H1 (cell line): ENCODE data around the gene CTAGE4. TPM values are rescaled to one million over a fixed set of nuclear protein-coding genes. Genes with fewer than 3 reads are reported as not detected.

ENCODE experiments used
- CTCF ChIA-PET: fragments of 300-600 bp; sonication (Branson Sonifier 250); formaldehyde crosslinking; loops from one replicate; lab custom pipeline; 2021; ENCODE audit not compliant: partially characterized antibody; lab: Charles Lee
- POLR2A ChIA-PET: fragments of 300-600 bp; sonication (Branson Sonifier 250); formaldehyde crosslinking; loops from one replicate; lab custom pipeline; 2021; ENCODE audit warnings: inconsistent platforms; ENCODE audit not compliant: partially characterized antibody; lab: Charles Lee
- DNase-seq, 2 experiments: peaks; one replicate each; pipeline versions ENCODE4 v3.0.0 to v3.0.0-alpha.2; 2010 to 2022; ENCODE audit warnings: low spot score in 2 of 2, low read depth in 1 of 2, mixed read lengths in 1 of 2
- FAIRE-seq: peaks from 2 replicates; lab custom pipeline; 2011; peaks lifted over from hg19 to GRCh38; lab: Jason Lieb, UNC
- H2AFZ ChIP-seq: 2 replicates; pipeline ENCODE4 v1.8.1; 2012; ENCODE audit warnings: low read length, inconsistent platforms
- H2AK5ac ChIP-seq: 2 replicates; pipeline ENCODE4 v1.6.1; 2013; ENCODE audit warnings: low read depth, low read length
- H2BK120ac ChIP-seq: replicated peaks from 2 replicates; pipeline ENCODE3; 2013; ENCODE audit warnings: low read depth, low read length, inconsistent platforms
- H2BK12ac ChIP-seq: 2 replicates; pipeline ENCODE4 v1.6.1; 2013; ENCODE audit warnings: low read depth, low read length
- H2BK15ac ChIP-seq: 2 replicates; pipeline ENCODE4 v1.6.1; 2013; ENCODE audit warnings: low read length
- H2BK20ac ChIP-seq: 2 replicates; pipeline ENCODE4 v1.6.1; 2013; ENCODE audit warnings: low read length
- H2BK5ac ChIP-seq: 2 replicates; pipeline ENCODE4 v1.6.1; 2013; ENCODE audit warnings: low read depth, low read length
- H3K14ac ChIP-seq: 2 replicates; pipeline ENCODE4 v1.6.1; 2013; ENCODE audit warnings: inconsistent platforms; ENCODE audit not compliant: insufficient read length
- H3K18ac ChIP-seq: 2 replicates; pipeline ENCODE4 v1.6.1; 2013; ENCODE audit warnings: low read length; ENCODE audit errors: extremely low read depth
- H3K23ac ChIP-seq: 2 replicates; pipeline ENCODE4 v1.6.1; 2013; ENCODE audit warnings: inconsistent platforms; ENCODE audit not compliant: insufficient read length
- H3K23me2 ChIP-seq: 2 replicates; pipeline ENCODE4 v1.6.1; 2013; ENCODE audit warnings: low read depth, low read length
- H3K27ac ChIP-seq: 2 replicates; pipeline ENCODE4 v1.6.1; 2011; ENCODE audit warnings: low read depth, low read length, inconsistent platforms
- H3K27me3 ChIP-seq, 4 experiments: replicated peaks in 1 of 4; 1 replicate in 1 of 4; 2 replicates in 3 of 4; pipeline versions ENCODE4 v1.6.1 to v1.8.1; 2011 to 2013; ENCODE audit warnings: low read length in 3 of 4, mild to moderate bottlenecking in 3 of 4, inconsistent platforms in 2 of 4, mixed read lengths in 2 of 4, moderate library complexity in 1 of 4; ENCODE audit not compliant: control insufficient read depth in 3 of 4, insufficient read depth in 3 of 4; ENCODE audit errors: extremely low read depth in 1 of 4
- H3K36me3 ChIP-seq, 4 experiments: 2 replicates each; pipeline versions ENCODE4 v1.6.1 to v1.8.1; 2011 to 2013; ENCODE audit warnings: mild to moderate bottlenecking in 4 of 4, low read length in 3 of 4, moderate library complexity in 2 of 4, control low read depth in 1 of 4, inconsistent platforms in 1 of 4; ENCODE audit not compliant: insufficient read depth in 4 of 4, control insufficient read depth in 2 of 4
- H3K4ac ChIP-seq: replicated peaks from 2 replicates; pipeline ENCODE3; 2013; ENCODE audit warnings: low read length, low read depth, mixed read lengths, inconsistent platforms; ENCODE audit not compliant: insufficient read length
- H3K4me1 ChIP-seq, 4 experiments: replicated peaks in 1 of 4; 1 replicate in 1 of 4; 2 replicates in 3 of 4; pipeline versions ENCODE4 v1.6.1 to v1.8.1; 2011 to 2013; ENCODE audit warnings: low read length in 3 of 4, inconsistent platforms in 2 of 4, mixed read lengths in 1 of 4; ENCODE audit not compliant: insufficient read depth in 4 of 4, control insufficient read depth in 3 of 4
- H3K4me2 ChIP-seq, 2 experiments: 2 replicates each; pipeline versions ENCODE4 v1.6.1 to v1.8.1; 2011 to 2013; ENCODE audit warnings: low read depth in 2 of 2, low read length in 2 of 2, control low read depth in 1 of 2, inconsistent platforms in 1 of 2, mild to moderate bottlenecking in 1 of 2; ENCODE audit not compliant: insufficient read depth in 1 of 2
- H3K4me3 ChIP-seq, 4 experiments: fragments of 200-600, 300-600 bp in 1 of 4; sonication (generic), shearing (Covaris generic), sonication (Bioruptor Twin) in 1 of 4; 2 replicates each; pipeline versions ENCODE4 v1.5.1 to v1.8.1; 2011 to 2016; ENCODE audit warnings: low read length in 4 of 4, low read depth in 3 of 4, control low read depth in 2 of 4, inconsistent platforms in 2 of 4, mild to moderate bottlenecking in 2 of 4, mixed read lengths in 1 of 4, moderate library complexity in 1 of 4; ENCODE audit not compliant: insufficient read depth in 2 of 4; ENCODE audit errors: extremely low read depth in 1 of 4
- H3K56ac ChIP-seq: replicated peaks from 2 replicates; pipeline ENCODE3; 2013; ENCODE audit warnings: low read depth, mild to moderate bottlenecking, mixed read lengths, low read length, inconsistent platforms; ENCODE audit not compliant: insufficient read length
- H3K79me1 ChIP-seq: 2 replicates; pipeline ENCODE4 v1.6.1; 2013; ENCODE audit warnings: low read depth, low read length, control low read depth
- H3K79me2 ChIP-seq, 2 experiments: 2 replicates each; pipeline versions ENCODE4 v1.6.1 to v1.8.1; 2012 to 2013; ENCODE audit warnings: low read length in 2 of 2, mild to moderate bottlenecking in 2 of 2, inconsistent platforms in 1 of 2; ENCODE audit not compliant: insufficient read depth in 2 of 2, control insufficient read depth in 1 of 2
- H3K9ac ChIP-seq, 4 experiments: replicated peaks in 1 of 4; 1 replicate in 1 of 4; 2 replicates in 3 of 4; pipeline versions ENCODE4 v1.6.1 to v1.8.1; 2011 to 2013; ENCODE audit warnings: low read depth in 3 of 4, low read length in 3 of 4, control low read depth in 2 of 4, mild to moderate bottlenecking in 2 of 4, moderate library complexity in 2 of 4, inconsistent platforms in 1 of 4; ENCODE audit errors: extremely low read depth in 1 of 4
- H3K9me3 ChIP-seq, 2 experiments: 2 replicates each; pipeline versions ENCODE4 v1.6.1 to v1.8.1; 2012 to 2013; ENCODE audit warnings: mild to moderate bottlenecking in 2 of 2, moderate library complexity in 2 of 2, control low read depth in 1 of 2, inconsistent platforms in 1 of 2, low read depth in 1 of 2, low read length in 1 of 2, mixed read lengths in 1 of 2; ENCODE audit not compliant: insufficient read depth in 2 of 2
- H4K20me1 ChIP-seq, 2 experiments: replicated peaks in 1 of 2; 2 replicates each; pipeline versions ENCODE3 to v1.8.1; 2011 to 2013; ENCODE audit warnings: inconsistent platforms in 2 of 2, low read length in 2 of 2, mild to moderate bottlenecking in 1 of 2; ENCODE audit not compliant: insufficient read depth in 2 of 2, control insufficient read depth in 1 of 2
- H4K5ac ChIP-seq: 2 replicates; pipeline ENCODE4 v1.6.1; 2013; ENCODE audit warnings: low read length, low read depth, mixed read lengths, inconsistent platforms; ENCODE audit not compliant: insufficient read length
- H4K8ac ChIP-seq: 2 replicates; pipeline ENCODE4 v1.8.0; 2013; ENCODE audit warnings: mild to moderate bottlenecking, moderate library complexity, low read length, inconsistent platforms; ENCODE audit not compliant: insufficient read depth; ENCODE audit errors: extremely low read depth
- H4K91ac ChIP-seq: replicated peaks from 2 replicates; pipeline ENCODE3; 2013; ENCODE audit warnings: low read length, mixed read lengths, inconsistent platforms; ENCODE audit not compliant: insufficient read length
- CHD1 ChIP-seq: IDR thresholded peaks from 2 replicates; pipeline ENCODE4 v1.6.1; 2012; ENCODE audit warnings: low read depth, low read length, improper control_type of control experiment
- EZH2 ChIP-seq: fragments of 200-600 bp; sonication (generic); IDR thresholded peaks from 2 replicates; pipeline ENCODE4 v1.7.1; 2012; ENCODE audit warnings: low read depth, mild to moderate bottlenecking, moderate library complexity, low read length, inconsistent platforms; ENCODE audit not compliant: severe bottlenecking
- GTF2F1 ChIP-seq: IDR thresholded peaks from 2 replicates; pipeline ENCODE4 v1.6.1; 2012; ENCODE audit warnings: low read depth, low read length, improper control_type of control experiment, borderline replicate concordance
- HDAC2 ChIP-seq, 2 experiments: fragments of 300-600 bp in 1 of 2; sonication (generic) in 1 of 2; IDR thresholded peaks; 2 replicates each; pipeline ENCODE4 v1.6.1; 2011 to 2012; ENCODE audit warnings: low read depth in 2 of 2, low read length in 2 of 2, mild to moderate bottlenecking in 2 of 2, moderate library complexity in 2 of 2, borderline replicate concordance in 1 of 2, inconsistent platforms in 1 of 2
- HDAC6 ChIP-seq: IDR thresholded peaks from one replicate; pipeline ENCODE4 v1.7.1; 2012; ENCODE audit warnings: low read depth, mild to moderate bottlenecking, inconsistent platforms, low read length, moderate library complexity
- KDM5A ChIP-seq: fragments of 200-600 bp; IDR thresholded peaks from 2 replicates; pipeline ENCODE4 v1.7.1; 2012; ENCODE audit warnings: mild to moderate bottlenecking, low read length, inconsistent platforms, mixed read lengths
- MAX ChIP-seq: IDR thresholded peaks from 2 replicates; pipeline ENCODE4 v1.6.1; 2012; ENCODE audit warnings: inconsistent platforms
- NANOG ChIP-seq: IDR thresholded peaks from 2 replicates; pipeline ENCODE4 v1.6.1; 2011; ENCODE audit warnings: low read length, low read depth, mild to moderate bottlenecking, inconsistent platforms; ENCODE audit not compliant: insufficient read depth, poor library complexity, severe bottlenecking
- POLR2A ChIP-seq, 2 experiments: IDR thresholded peaks; 1 replicate in 1 of 2; 2 replicates in 1 of 2; pipeline ENCODE4 v1.6.1; 2011; ENCODE audit warnings: low read depth in 2 of 2, low read length in 2 of 2, mild to moderate bottlenecking in 2 of 2; ENCODE audit errors: control extremely low read depth in 1 of 2
- SIX5 ChIP-seq: IDR thresholded peaks from 2 replicates; pipeline ENCODE4 v1.6.1; 2011; ENCODE audit warnings: mild to moderate bottlenecking, low read depth, low read length
- WGBS, 2 experiments: shearing (Covaris generic) in 1 of 2; methylation state at CpG; one replicate each; pipeline versions ENCODE4 v1.1.6 to v1.1.7; 2013 to 2015; ENCODE audit warnings: low lambda C conversion rate in 2 of 2, mixed read lengths in 2 of 2, inconsistent platforms in 1 of 2, low coverage in 1 of 2, missing lambda C conversion rate in 1 of 2; ENCODE audit not compliant: insufficient replicate concordance in 2 of 2, insufficient coverage in 1 of 2, insufficient read length in 1 of 2; ENCODE audit errors: extremely low coverage in 1 of 2, missing lambda C conversion rate in 1 of 2; 5-methylcytosine and 5-hydroxymethylcytosine counted together
- polyA plus RNA-seq, 7 experiments: library from polyadenylated mRNA; depleted of rRNA in 3 of 7; stranded (reverse) in 5 of 7; unstranded in 2 of 7; fragments of >200 nt in 5 of 7; fragments of 200-250 nt in 2 of 7; gene quantifications; 1 replicate in 5 of 7; 2 replicates in 1 of 7; 4 replicates in 1 of 7; pipeline versions ENCODE4 v1.2.1 to v1.2.3, GENCODE V29; 2011 to 2013; ENCODE audit warnings: missing spikeins in 2 of 7, mixed read lengths in 2 of 7
- total RNA-seq: library from RNA; stranded (reverse); fragmentation: NEBNext Ultra II Directional; extraction: Animal tissue kit (Norgen Biotek cat#: 25700); gene quantifications from 2 replicates; pipeline ENCODE4 v1.2.1, GENCODE V29; 2021
- TF ChIP-seq, protein P1 (sequence below): IDR thresholded peaks from 2 replicates; pipeline ENCODE4 v1.6.1; 2011; ENCODE audit warnings: low read length, improper control_type of control experiment
- TF ChIP-seq, protein P2 (sequence below): IDR thresholded peaks from 2 replicates; pipeline ENCODE4 v1.6.1; 2012; ENCODE audit warnings: inconsistent platforms

Gene CTAGE4
- total and polyA plus RNA-seq, 2 of the 8 experiments (the other 6 are each of a cell fraction or from before 2014, with no cell fraction given): 2.9 to 10.3 TPM

DNA sequence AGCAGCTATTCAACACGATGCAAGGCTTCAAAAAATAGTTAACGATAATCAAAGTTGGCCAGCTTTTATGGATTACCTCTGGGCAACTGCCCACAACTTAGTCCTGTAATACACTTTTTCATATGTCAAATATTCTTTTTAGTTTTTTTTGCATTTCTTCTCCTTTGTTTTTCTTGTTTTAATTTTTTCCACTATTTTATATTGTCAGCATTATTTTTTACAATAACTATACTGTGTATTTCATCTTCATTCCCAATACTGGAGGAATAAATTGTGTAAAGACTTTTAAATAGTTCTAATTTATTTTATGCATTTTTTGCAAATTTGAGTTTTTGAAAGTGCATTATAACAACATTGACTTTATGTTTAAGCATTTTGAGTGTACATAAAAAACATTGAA, 18.5 kb upstream of the CTAGE4 start:
- Histone ChIP-seq H2BK120ac (no peak overlapping the region), H3K4ac (no peak overlapping the region), H3K36me3 (no peaks in the 10 kb centered on the region), H4K8ac (no peak overlapping the region), H3K79me1 (no peaks in the 10 kb centered on the region), H3K27me3 (no peaks in the 10 kb centered on the region), H3K56ac (no peak overlapping the region), H2BK15ac (no peak overlapping the region), H3K4me2 (no peak overlapping the region), H3K9ac (no peak overlapping the region), H3K18ac (no peak overlapping the region), H3K27ac (no peak overlapping the region), H3K23ac (no peak overlapping the region), H4K5ac (no peak overlapping the region), H3K14ac (no peak overlapping the region), H3K23me2 (no peaks in the 10 kb centered on the region), H3K79me2 (no peaks in the 10 kb centered on the region), H2AK5ac (no peak overlapping the region), H4K91ac (no peak overlapping the region), H2AFZ (no peak overlapping the region), H2BK5ac (no peak overlapping the region), H3K4me3 (no peak overlapping the region), H3K4me1 (no peaks in the 10 kb centered on the region), H4K20me1 (no peaks in the 10 kb centered on the region), H2BK12ac (no peak overlapping the region), H2BK20ac (no peak overlapping the region), H3K9me3 (no peaks in the 10 kb centered on the region; a peak in 1 of 4 replicates)
- DNase-seq: no peak
- POLR2A ChIA-PET: no interaction called here
- 91% methylated on average over 2 of the region's 2 CpGs; no CpG with 5 or more reads in 1 of the 2 experiments for WGBS, 2 experiments
- no peak for FAIRE-seq
- CTCF ChIA-PET: no interaction called here
- TF ChIP-seq, protein P1, sequence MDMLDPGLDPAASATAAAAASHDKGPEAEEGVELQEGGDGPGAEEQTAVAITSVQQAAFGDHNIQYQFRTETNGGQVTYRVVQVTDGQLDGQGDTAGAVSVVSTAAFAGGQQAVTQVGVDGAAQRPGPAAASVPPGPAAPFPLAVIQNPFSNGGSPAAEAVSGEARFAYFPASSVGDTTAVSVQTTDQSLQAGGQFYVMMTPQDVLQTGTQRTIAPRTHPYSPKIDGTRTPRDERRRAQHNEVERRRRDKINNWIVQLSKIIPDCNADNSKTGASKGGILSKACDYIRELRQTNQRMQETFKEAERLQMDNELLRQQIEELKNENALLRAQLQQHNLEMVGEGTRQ: no peak
- TF ChIP-seq MAX: no peak
- TF ChIP-seq HDAC6: no peak
- no peak for TF ChIP-seq SIX5
- no peak for TF ChIP-seq POLR2A (IDR thresholded peaks at IDR 0.05; ENCODE audit: control extremely low read depth in 1 of 2, low read depth in 2 of 2, low read length in 2 of 2)
- TF ChIP-seq, protein P2, sequence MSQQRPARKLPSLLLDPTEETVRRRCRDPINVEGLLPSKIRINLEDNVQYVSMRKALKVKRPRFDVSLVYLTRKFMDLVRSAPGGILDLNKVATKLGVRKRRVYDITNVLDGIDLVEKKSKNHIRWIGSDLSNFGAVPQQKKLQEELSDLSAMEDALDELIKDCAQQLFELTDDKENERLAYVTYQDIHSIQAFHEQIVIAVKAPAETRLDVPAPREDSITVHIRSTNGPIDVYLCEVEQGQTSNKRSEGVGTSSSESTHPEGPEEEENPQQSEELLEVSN: no peak
- TF ChIP-seq GTF2F1: no peak
- TF ChIP-seq CHD1: no peak
- TF ChIP-seq NANOG: no peak
- no peak for TF ChIP-seq KDM5A
- no peak for TF ChIP-seq EZH2
- TF ChIP-seq HDAC2 (IDR thresholded peaks at IDR 0.05; ENCODE audit: borderline replicate concordance in 1 of 2, low read depth in 2 of 2, low read length in 2 of 2): no peak
